Stimulated activated CD8-positive, alpha-beta memory T cell treated with anti-CD3 and anti-CD28 coated beads, Interleukin-15, amount 100 ng/mL, for 4 hours (primary cell): Measurements from ENCODE around the gene PCDH9.
"Not testable (repeated sequence)": the region's sequence is repeated elsewhere in the genome, so short reads cannot be mapped to it uniquely, and the experiment has no call there.

ENCODE experiments used
- DNase-seq, 2 donors: peaks; one replicate each; pipeline ENCODE4 v3.0.0-alpha.2; 2020; ENCODE audit warnings: low read depth in 2 of 2

PCDH9 gene

DNA sequence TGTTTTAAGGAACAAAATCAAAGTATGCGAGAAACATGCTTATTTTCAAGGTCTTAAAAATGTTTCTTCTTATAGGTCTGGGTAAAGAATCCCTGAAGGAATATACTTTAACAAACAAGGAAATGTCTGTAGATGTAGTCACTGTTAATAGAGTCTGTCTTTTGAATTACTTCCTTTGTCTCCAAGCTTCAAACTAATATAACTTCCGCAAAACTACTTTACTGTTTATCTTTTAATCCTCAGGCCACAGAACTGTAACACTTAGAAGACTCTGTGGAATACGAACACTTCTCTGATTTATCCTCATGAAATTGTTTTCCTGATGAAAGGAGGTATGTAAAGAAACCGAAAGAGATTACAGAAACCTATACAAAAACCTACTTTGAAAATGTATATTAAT is 316.0 kb downstream of the PCDH9 start:
- DNase-seq, result no peak

GRCh38 chr13:66911411-66911939 is 318.7 kb downstream of the PCDH9 start:
- DNase-seq, result no peak

- DNase-seq, result no peak
Measured at GRCh38 chr13:66899955-66900354, 330.2 kb downstream of the PCDH9 start.

GRCh38 chr13:66896933-66897332 is 333.2 kb downstream of the PCDH9 start:
- no peak for DNase-seq

- DNase-seq, result no peak
Measured at GRCh38 chr13:66895780-66896179, 334.4 kb downstream of the PCDH9 start.

GRCh38 chr13:66895320-66895719 is 334.8 kb downstream of the PCDH9 start:
- DNase-seq, result no peak

- DNase-seq, result no peak
Measured at GRCh38 chr13:66888698-66889097, 341.4 kb downstream of the PCDH9 start.

GRCh38 chr13:66887088-66887487 is 343.0 kb downstream of the PCDH9 start:
- DNase-seq, result no peak

DNA sequence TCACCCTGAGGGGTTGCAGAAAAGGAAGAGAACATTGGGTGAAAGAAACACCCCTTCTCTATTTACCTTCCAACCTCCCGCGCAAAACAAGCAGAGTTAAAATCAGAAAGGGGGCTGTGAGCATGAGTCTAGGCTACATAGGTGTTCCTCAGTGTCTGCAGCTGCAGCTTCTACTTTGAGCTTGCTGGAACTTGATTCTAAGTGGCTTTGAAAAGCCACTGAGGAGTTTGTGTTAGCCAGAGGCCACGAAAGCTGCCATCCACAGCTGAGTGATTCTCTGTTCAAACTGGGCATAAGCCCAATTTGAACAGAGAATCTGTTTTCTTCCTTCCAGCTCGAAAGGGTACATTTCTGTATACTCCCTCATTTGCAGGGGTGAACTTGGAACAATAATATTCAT is 343.9 kb downstream of the PCDH9 start:
- DNase-seq, result no peak

- not testable (repeated sequence) for DNase-seq
Measured at GRCh38 chr13:66881170-66881569, 349.0 kb downstream of the PCDH9 start.

DNA sequence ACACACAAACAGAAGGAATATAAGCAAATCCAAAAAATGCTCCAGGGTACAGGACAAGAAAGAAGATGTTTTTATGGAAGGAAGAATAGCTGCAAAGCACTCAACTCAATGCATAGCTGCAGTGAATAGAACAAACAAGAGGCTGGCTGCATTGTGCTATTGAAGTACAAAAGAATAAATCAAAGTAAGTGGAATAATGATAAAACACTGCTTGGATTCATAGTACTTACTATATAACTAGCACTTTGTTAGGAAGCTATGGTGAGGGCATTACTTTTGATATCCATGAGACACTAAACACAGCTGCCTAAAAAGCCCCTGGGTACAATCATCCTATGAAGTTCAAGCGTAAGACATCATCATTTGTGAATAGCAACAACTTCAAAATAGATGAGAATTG is 350.1 kb downstream of the PCDH9 start:
- DNase-seq, result no peak

GRCh38 chr13:66875264-66875663 is 354.9 kb downstream of the PCDH9 start:
- DNase-seq, result no peak

DNA sequence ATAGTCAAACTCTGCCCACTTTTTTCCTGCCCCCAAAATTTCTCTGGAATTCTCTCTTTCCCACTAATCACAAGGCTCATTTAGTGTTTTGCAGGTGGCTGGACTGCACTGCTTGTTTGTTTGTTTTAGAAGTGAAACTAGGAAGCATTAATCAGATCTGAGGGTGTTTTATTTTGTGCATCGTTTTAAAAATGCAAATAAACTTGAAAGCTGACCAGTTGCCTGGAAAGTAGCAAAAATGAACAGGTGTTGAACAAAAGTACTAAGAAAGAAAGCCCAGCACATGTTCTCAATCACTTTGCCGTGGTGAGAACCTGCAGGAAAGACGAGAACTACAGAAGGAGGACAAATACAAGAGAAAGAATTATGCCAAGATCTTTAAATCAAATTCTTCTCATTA is 365.5 kb downstream of the PCDH9 start:
- DNase-seq, result no peak

DNA sequence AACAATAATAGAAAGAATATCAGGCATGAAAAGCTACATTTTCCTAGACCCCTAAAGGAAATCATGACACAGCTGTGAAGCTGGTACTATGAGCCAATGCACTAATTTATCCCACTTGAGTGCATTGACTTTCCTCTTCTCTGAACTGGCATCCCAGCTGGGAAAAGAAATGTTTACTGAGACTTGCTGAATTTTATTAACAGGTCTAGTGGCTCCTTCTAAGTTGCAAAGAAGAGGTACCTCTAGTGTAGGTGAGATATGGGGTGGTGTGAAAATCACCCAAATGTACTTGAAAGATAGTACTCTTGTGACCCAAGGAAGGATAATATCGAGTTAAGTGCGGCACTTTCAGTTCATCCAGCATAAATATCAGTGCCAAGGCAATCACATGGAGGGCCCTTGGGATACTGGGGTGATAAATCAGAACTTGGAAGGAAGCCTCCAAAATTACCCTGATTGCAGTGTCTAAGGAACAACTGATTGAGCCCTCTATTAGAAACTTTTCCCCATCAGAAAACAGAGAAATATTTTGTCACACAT is 369.2 kb downstream of the PCDH9 start:
- no peak for DNase-seq

DNA sequence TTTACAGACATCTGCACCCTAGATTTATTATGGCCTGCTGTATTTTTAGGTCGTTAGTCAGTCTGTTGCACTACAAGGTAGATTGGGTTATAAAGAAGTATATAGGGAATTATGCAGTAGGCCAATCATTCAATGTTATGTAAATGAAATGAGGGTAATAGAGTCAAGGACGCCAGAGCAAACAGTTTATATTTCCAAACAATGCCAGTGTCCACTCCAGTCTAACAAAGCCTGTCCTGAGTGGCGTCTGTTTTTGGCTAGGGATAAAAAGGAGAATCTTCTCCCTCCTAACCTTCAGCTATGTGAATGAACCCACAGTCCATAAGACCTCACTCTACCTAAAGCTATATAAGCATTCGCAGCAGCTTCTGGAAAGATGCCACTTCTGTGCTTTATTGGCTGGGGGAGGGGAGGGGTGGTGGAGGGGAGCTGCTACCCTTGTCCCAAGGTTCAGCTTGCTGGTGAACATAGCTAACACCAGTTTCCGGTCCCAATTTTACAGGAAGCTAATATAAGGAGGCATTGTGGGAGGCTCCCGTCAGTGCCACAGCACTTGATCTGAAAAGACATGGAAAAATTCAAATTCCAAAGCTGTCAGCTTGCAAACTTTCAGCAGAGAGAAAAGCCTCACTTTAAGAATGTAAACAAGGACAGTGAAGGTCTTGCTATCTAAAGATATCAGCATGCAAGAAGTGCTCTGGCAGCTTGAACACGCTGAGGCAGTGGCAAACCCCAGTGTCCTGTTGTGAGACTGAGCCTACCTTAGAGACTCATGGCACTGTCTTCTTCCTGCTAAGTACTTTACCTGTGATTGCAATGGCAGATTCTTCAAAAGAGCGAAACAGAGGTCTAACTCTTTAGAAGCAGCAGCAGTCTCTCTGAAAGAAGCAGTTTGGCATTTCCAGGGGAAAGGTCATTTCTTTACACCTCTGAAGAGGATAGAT is 369.9 kb downstream of the PCDH9 start:
- no peak for DNase-seq

DNA sequence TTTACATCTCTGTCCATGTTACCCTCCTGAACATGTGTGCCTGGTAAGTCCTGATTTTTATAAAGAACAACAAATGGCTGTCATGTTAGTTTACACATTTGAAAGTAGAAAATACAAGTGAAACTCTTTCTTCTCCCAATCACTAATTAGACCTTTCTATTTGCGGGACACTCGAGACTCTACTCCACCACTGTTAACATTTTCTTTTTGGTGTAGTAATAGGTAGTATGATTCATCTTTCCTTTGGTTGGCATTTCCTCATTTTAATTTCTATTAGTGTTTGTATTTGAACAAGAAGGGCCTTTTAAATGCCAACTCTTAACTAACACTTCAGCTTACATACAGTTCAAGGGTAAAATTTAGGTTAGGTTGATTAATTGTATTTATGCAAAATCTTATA is 371.1 kb downstream of the PCDH9 start:
- no peak for DNase-seq

GRCh38 chr13:66858163-66858562 is 372.0 kb downstream of the PCDH9 start:
- DNase-seq, result no peak

- DNase-seq, result no peak
Measured at GRCh38 chr13:66855131-66855530, 375.0 kb downstream of the PCDH9 start.

DNA sequence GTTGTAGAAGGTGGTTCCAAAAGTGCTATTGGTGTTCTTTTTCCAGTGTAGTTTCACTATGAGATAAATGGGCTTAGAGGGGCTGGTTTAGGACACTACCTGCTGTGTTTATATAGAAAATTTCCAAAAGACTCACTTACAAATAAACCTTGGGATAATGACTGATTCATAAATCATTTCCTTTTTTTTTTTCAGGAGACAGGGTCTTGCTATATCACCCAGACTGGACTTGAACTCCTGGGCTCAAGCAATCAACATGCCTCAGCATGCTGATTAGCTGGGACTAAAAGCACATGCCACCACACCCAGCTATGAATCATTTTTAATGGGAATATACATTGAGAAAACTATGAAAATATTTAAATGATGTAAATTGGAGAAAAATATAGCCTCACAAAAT is 376.6 kb downstream of the PCDH9 start:
- DNase-seq, result no peak

DNA sequence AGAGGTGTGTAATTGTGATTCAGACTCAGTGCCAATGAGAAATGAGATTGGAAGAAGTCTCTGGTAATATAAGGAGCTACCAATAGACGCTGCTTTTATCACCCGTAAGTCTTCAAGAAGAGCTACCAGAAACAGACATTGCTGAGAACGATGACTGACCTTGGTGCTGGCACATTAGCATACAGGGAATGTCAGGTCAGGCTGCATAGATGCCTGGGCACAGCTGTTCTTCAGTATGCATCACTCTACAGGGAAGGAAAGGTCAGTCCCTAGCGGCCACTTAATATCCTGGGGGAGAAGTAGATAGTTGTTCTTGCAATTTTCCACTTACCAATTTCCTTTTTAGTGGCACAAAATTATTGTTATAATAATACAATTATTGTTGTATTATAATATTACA is 380.4 kb downstream of the PCDH9 start:
- no peak for DNase-seq

DNA sequence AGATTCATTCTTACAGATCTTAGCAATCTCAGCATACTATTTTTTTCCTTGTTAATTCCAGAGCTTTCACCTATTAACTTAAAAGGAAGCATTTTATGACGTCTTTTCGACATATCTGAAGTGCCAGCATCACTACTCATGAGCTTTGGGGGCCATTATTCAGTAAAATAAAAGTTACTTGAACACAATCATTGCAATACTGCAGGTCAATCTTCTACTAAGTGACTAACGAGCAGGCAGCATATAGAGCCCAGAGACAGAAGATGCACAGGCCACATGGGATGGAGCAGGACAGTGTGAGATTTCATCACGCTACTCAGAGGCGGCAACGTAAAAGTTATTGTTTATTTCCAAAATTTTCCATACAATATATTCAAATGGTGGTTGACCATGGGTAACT is 382.6 kb downstream of the PCDH9 start:
- DNase-seq, result no peak

GRCh38 chr13:66845393-66845792 is 384.7 kb downstream of the PCDH9 start:
- no peak for DNase-seq

DNA sequence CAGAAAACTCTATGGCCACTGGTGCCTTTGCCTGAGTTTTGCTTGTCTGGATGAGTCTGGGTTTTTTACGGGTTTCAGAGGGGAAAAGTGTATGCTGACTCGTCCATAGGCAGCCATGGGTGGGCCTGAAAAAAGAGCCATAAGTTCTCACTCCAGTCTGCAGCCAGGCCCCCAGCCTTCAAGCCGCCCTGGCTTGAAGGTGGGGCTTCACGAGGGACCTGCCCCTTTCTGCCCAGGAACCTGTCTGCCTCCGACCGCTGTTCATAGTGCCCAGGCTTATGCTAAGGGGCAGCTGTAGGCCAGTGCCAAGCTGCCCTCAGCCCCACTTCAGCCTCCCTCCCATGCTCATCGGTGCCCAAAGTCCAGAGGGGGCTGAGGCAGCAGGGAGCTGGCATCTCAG is 385.2 kb downstream of the PCDH9 start:
- DNase-seq, result no peak
